IPS-NIHi7 (cell line): Measurements from ENCODE around the gene MPND.
A peak's percentile ranks its signal among the peaks of the same experiment; 100 is the strongest.
"Not testable (repeated sequence)": the region's sequence is repeated elsewhere in the genome, so short reads cannot be mapped to it uniquely, and the experiment has no call there.

Experiments used
- DNase-seq: peaks from one replicate; pipeline ENCODE4 v3.0.0; 2012; ENCODE audit warnings: mixed read lengths; ENCODE audit errors: extremely low spot score

MPND gene

DNA sequence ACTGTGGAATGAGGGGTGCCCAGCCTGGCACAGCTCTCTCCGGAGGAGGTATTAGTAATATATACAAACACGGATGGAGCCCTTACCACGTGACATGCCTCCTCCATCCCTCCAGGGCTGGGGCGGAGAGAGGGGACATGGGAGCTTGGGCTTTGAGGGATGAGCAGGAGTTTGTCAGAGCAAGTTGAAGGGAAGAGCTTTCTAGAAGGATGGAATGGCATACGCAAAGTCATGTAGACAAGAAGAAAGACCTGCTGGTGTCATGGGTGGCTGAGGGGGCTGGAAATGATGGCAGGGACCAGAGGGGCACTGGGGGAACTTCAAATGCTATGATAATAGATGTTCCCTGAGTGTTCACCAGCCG is 2.6 kb downstream of the MPND start:
- no peak for DNase-seq

DNA sequence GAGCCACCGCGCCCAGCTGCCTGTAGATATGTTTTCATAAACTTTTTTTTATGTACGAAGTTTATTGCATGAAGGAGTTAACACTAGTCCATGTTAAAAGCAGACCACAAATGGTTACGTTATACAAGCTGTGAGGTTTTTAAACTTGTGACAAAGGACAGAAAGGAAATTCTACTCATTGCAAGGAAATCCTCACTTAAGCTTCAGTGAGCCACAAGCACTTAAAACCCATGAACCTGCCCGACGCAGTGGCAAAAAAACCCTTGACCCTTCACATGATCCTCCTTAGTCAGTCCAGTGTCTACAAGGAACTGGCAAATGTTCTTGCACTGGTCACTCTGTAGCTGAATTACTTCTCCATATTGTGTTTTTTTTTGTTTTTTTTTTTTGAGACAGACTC is 4.2 kb downstream of the MPND start:
- DNase-seq: no peak

DNA sequence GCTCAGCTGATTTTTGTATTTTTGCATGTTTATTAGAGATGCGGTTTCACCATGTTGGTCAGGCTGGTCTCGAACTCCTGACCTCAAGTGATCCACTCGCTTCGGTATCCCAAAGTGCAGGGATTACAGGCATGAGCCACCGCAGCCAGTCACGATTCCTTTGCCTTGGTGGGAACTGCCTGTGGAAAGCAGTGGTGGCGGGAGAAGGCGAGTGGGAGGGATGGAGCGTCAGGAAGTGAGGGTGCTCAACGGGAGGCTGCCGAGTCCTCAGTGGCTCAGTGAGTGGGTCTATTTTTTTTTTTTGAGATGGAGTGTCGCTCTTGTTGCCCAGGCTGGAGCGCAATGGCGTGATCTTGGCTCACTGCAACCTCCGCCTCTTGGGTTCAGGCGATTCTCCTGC is 5.9 kb downstream of the MPND start:
- DNase-seq: not testable (repeated sequence)

DNA sequence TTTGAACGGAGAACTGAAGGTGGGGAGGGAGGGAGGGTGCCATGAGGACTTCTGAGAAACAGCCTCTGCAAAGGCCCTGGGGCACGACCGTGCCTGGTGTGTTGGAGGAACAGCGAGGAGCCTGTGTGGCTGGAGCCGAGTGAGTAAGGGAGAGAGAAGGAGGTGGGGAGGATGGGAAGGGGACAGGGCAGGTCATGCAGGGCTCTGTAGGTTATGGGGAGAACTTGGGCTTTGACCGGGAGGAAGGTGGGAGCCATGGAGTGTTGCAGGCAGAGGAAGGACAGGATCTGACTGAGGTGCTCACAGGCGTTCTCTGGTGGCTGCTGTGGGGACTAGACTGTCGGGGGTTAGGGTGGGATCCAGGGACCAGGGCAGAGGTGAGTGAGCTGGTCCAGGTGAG is 6.7 kb downstream of the MPND start:
- no peak for DNase-seq

DNA sequence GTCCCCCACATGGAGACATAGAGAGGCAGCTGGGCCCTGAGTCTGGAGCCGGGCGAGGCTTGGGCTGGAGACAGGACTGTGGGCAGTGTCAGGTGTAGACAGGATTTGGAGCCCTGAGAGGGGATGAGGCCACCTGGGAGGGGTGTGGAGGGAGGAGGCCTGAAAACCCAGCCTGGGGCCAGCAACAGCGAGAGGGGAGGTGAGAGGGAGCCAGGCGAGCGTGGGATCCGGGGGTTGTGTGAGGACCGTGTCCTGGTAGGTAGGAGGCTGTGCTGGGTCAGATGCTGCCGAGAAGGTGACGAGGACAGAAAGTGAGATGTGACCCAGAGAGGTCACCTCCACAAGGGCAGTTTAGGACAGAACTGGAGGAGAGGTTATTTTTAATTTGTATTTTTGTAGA is 7.4 kb downstream of the MPND start:
- no peak for DNase-seq

DNA sequence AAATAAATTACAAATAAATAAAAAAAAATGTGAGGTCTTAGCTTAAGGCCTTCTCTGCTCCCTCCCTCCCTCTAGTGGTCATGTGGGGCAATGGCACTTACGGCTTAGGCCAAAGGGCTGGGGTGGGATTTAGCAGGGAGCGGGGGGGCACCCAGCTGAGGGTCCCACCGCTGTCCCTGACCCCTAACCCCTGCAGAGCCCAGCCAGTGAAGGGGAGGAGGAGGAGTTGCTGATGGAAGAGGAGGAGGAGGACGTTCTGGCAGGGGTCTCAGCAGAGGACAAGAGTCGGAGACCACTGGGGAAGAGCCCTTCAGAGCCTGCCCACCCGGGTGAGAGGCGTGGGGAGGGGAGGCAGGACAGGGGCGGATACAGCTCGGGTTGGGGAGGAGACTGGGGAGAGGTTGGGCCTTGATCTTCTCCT is 9.3 kb downstream of the MPND start:
- peak; percentile 75 for DNase-seq

DNA sequence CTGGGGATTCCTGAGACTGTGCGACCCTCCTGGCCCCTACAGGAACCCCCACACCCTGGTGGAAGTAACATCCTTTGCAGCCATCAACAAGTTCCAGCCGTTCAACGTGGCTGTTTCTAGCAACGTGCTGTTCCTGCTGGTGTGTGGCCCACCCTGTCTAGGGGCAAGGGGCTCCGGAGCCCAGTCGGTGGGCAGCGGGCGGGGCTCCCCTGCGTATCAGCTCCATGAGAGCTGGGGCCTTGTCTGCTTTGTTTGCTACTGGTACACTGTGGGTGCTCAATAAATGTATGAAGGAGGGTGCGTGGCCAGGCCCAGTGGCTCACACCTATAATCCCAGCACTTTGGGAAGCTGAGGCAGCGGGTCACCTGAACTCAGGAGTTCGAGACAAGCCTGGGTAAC is 10.9 kb downstream of the MPND start:
- DNase-seq: no peak

DNA sequence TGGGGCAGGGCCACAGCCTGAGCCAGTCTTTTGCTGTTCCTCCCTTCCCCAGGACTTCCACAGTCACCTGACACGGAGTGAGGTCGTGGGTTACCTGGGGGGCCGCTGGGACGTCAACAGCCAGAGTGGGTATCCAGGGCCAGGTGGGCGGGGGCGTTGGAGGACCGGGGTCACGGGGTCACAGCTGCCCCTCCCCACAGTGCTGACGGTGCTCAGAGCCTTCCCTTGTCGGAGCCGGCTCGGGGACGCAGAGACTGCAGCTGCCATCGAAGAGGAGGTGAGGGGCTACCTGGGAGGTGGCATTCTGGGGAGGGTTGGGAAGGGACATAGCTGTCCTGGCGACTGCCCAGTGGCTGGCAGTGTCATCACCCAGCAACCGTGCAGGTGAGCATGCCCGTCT is 11.5 kb downstream of the MPND start:
- DNase-seq: no peak

DNA sequence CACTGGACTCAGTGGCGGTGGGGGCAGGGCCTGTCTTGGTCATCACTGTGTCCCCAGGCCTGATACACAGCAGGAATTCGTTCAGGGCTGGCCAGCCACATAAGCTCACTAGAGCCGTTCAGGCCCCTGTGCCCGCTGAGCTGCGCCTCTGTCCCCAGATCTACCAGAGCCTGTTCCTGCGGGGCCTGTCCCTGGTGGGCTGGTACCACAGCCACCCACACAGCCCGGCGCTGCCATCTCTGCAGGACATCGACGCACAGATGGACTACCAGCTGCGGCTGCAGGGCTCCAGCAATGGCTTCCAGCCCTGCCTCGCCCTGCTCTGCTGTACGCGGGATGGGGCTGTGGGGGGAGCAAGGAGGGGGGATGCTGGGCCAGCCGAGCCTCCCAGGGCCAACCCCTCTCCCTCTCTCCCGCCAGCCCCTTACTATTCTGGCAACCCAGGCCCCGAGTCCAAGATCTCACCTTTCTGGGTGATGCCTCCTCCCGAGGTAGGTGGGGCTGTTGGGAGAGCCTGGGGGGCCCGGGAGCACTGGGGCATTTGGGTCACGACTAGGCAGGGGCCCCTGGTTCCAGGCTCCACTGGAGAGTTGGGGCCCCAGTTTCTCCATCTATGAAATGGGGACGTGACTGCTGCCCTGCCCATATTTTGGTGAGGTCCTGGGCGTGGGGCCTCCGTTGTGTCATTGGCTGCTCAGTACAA is 13.9 kb downstream of the MPND start:
- DNase-seq: no peak

DNA sequence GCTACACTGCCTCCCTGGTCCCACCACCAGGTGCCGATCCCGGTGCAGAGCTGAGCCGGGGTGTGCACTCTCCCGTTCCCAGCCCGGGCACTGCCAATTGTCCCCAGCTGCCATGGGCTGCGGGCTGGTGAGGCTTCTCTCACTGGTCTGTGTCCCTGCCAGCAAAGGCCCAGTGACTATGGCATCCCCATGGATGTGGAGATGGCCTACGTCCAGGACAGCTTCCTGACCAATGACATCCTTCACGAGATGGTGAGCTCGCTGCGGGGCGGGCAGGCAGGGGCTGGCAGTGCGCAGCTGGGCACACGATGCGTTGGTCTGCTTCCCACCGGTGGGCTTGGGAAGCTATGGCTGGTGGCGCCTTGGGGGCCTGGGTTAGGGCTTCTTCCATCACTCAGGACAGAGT is 14.6 kb downstream of the MPND start:
- DNase-seq: no peak

DNA sequence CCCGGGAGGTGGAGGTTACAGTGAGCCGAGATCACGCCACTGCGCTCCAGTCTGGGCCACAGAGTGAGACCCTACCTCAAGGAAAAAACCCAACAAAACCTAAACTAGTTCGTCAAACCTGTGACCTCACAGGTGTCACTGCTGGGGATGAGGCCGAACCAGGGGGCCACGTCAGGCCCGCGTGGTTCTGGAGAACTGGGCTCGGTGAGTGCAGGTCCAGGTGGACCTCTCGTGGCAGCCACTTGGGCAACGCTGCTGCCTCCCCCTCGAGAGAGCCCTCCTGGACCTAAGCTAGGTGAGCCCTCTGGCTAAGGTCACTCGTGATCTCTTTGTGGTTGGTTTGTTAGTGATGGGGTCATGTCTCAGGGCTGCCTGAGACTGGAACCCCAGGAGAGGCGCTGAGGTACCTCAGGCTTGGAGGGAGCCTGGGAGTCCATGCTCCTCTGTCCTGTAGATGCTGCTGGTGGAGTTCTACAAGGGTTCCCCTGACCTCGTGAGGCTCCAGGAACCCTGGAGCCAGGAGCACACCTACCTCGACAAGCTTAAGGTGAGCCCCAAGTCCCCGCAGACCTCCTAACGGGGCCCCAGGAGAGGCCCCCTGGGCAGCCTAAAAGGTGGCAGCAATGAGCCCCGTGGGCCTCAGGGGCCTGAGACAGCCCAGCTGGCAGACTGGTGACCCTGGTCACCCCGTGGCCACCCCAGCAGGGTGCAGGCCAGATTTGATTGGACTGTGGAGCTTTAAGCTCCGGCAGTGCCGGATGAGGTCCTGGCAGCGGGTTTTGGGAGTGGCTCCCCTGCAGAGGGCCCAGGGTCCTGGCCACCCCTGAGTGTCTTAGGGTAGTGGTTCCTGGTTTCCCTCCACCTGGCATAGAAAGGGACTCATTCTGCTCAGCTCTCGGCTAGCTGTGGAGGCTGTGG is 15.6 kb downstream of the MPND start:
- DNase-seq: no peak

DNA sequence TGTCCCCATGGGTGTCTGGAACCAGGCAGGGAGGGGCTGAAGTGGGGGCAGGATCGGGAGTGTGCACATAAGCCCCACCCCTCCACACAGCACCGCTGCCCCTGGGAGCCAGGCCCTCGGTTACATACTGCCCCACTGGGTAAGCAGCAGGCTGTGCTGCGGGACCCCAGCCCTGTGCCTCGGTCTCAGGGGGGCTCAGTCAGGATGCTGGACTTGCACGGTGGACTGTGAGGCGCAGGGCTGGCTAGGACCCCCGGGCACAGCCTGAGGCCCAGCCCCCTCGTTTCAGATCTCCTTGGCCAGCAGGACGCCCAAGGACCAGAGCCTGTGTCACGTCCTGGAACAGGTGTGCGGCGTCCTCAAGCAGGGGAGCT is 16.3 kb downstream of the MPND start:
- DNase-seq: no peak

DNA sequence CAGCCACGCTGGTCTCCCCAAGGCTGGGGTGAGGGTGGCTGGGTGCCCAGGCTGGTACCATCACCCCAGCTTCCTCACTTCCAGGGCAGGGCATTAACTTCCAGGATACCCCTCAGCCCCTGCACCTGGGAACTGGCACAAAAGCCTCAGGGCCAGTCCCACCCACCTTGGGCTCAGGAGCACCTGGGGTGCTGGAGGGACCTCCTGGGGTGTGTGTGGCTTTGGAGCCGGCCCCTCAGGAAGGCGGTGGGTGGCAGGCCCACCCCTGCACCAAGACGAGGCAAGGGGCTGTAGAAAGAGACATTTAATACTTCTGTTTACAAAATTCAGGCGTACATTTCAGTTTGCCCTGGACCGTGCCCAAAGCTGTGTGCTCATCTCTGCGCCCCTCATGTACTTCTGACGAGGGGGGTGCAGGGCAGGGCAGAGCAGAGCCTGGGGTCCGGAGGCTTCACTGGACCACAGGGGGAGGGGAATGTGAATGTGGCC is 16.8 kb downstream of the MPND start:
- no peak for DNase-seq

DNA sequence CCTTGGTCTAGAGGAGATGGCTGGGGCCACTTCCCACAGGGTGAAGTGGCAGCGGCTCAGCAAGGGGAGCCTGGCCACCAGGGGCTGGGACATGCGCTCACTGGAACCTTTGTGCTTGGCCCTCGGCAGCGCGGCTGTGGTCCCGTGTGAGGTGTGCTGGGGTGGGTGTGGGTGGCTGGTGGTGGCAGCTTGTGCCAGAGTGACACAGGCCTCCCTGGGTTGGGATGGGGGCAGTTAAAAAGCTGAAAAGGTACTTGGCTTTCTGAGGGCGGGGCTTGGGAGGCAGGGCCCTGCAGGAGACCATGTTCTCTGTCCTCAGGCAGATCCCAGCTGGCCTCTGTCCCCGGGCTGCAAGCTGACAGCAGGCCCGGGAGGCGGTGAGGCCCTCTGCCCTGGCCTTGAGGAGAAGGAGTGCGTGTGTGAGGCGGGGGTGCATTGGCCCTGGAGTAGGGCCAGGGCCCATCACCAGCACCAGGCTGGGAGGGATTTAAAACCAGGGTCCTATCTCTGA is 17.3 kb downstream of the MPND start:
- DNase-seq: no peak

DNA sequence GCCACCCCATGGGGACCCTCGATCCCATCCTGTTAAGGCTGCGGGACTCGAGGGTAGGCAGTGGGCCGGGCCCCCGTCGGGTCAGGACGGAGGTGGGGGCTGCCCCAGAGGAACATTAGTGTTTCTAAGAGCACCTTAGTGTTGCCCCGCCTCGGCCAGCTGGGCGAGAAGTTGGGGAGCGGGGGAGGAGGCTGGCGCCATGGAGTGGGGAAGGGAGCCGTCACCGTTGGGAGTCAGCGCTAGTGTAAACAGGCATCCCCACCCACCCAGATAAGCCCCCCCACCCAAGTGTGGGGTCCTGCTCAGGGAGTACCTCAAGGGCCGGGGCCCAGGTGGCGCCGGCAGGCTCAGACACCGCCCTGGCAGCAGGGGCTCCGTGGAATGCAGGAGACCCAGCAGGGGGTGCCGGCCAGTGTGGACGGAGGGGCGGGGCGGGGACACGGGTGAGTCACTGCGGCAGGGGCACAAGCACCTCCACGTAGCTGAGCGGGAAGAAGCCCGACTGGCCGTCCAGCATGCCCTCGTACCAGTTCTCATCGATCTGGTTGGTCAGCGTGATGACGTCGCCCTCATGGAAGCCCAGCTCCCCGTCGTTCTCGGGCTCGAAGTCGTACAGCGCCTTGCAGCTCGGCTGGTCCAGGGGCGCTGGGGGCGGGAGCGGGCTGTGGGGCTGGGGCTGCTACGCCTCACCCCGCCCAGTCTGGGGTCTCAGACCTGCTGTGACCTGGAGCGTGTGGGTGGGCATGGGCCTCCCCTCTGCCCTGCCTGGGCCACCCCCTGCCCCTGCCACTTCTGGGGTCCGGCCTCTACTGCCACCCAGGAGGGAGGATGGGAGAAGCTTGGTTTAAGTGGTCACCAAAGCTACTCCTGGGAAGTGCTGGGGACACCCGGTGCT is 18.0 kb downstream of the MPND start:
- peak; percentile 56 for DNase-seq

DNA sequence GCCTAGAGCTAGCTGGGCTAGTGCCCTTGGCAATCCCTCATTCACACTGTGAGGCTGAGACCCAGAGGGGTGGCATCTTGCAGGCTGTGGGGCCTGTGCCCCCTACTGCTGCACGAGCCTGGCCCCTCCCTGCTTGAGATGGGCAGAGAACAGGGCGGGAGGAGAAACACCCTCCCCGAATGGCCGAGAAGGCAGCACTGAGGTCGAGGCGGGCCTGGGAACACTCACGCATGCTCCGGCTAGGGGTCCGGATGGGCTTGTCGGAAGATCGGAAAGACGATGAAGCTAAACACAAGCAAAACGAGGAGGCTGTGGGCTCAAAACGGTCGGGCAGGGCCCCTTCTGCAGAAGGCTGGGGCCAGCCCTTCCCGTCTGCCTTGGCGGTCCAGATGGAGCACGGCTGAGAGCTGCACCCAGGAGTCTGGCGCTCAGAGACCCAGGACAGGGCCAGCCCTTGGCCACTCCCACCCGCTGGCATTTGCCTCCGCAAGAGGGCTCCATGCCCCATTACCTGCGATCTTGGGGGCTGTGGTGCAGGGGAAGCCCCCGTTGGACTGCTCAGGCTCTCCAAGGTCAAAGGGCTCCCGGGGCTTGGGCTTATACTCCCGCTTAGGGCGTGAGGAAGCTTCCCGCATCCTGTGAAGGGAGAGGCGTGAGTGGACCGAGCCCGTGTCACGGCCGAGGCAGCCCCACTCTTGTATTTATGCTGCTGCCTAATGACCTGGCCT is 18.9 kb downstream of the MPND start:
- no peak for DNase-seq

DNA sequence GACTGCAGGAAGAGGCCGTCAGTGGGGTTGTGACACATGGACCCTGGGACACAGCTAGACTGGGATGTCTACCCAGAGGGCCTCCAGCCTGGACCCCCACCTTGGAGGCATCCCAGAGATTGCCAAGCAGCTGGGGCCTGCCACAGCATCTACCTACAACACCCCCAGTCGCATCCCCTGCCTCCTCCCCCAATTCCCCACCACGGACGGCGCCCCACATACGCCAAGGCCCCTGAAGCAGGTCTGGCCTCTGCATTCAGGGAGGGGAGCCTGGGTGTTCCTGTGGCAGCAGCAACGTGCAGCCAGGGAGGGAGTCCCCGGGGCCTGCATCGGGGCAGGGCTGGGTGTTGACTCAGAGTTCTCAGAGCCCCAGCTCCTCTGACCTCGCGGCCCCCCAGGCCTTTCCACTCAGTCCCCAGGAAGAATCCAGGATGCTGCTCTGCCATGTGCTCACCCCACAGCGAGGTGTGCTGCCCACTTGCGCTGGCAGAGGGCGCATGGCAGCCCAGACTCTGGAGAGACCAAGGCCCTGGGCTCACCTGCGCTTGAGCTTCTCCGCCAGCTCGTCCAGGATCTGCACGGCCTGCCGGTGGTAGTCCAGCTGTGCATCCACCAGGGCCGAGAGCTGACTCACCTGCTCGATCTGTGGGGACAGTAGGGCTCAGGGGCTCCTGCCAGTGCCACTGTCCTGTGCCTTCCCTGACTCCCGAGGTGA is 19.6 kb downstream of the MPND start:
- DNase-seq: no peak

DNA sequence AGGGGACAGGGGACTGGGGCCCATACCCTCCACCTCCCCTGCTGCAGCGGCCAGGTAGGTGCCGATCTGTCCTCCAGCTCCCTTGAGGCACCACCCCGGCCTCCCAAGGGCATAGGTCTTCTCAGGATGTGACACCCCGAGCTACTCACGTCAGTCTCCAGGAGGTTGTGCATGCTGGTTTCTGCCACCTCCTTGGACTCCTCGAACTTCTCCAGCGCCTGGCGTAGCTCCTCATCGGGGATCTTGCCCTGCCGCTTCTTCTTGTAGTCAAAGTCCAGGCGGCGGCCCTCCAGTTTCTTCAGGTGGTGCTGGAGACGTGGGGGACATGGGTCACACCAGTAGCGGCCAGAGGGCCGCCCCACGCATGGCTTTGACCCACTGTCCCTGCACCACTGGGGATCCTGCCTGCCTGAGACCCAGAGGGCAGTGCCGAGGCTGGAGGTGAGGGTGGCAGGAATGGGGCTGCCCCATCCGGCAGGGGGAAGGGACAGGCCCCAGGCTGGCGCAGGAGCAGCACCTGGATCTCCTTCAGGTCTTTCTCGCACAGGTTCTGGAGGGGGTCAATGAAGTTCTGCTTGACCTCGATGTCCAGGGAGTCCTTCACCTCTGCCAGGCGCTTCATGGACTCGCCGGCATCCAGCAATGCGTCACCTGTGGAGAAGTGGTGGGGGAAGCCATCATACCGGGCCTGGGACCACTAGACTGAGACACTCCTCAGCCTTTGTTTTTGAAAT is 20.4 kb downstream of the MPND start:
- no peak for DNase-seq

DNA sequence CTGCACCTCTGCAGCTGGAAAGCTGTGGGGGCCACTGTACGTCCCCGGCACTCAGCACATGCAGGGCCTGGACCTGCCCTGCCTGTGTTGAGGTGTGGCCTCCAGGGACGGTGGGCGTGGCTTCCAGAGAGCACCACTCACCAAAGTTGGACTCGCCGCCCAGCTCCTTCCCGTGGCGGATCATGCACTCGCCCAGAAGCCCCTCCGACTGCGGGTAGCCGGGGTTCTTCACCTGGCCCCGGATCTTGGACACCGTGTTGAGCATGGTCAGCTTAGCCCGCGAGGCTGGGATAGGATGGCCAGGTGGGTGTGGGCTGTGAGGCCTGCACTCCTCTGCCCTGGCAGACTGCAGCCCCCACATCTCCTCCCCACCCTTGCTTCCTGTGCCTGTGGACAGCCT is 22.0 kb downstream of the MPND start:
- DNase-seq: no peak
